ENCODE results near the gene ZNF606.

ZNF606 gene

GRCh38 chr19:57927587-57927986, 75.0 kb downstream of the ZNF606 start:
- H3K4me3 Mint-ChIP-seq, result no peak overlapping the region
- H3K9me3 Mint-ChIP-seq, result peaks cover 64% of the 10 kb centered on the region
- H3K36me3 Mint-ChIP-seq (ENCODE audit: low read depth), result peaks cover 77% of the 10 kb centered on the region
- no peaks in the 10 kb centered on the region for H3K4me1 Mint-ChIP-seq (ENCODE audit: low read depth)
- no peaks in the 10 kb centered on the region for H3K27me3 Mint-ChIP-seq
- H3K27ac Mint-ChIP-seq, result no peak overlapping the region
- DNase-seq, result no peak

Data from activated T-cell treated with anti-CD3 and anti-CD28 coated beads, Interleukin-2, amount 50 U/mL, for 24 hours (primary cell).